DND-41 (cell line): ENCODE results near the gene MAP7D1.

Experiments used
- ATAC-seq: fragments of 200-7000 bp; cut with Tn5 transposase; 3 replicates; pipeline ENCODE4 v1.9.1; 2021; ENCODE audit warnings: low read depth; ENCODE audit not compliant: insufficient read depth
- DNase-seq: peaks from one replicate; pipeline ENCODE4 v3.0.0-alpha.2; 2020
- H2AFZ ChIP-seq: 2 replicates; pipeline ENCODE4 v1.6.0; 2012; ENCODE audit warnings: low read depth, low read length
- H3K27ac ChIP-seq: 2 replicates; pipeline ENCODE4 v1.5.1; 2012; ENCODE audit warnings: low read length, inconsistent platforms
- H3K27me3 ChIP-seq: fragments of 200-600 bp; sonication (generic); 2 replicates; pipeline ENCODE4 v1.6.0; 2012; ENCODE audit warnings: low read length, mild to moderate bottlenecking, inconsistent platforms; ENCODE audit not compliant: insufficient read depth, poor library complexity
- H3K36me3 ChIP-seq: 2 replicates; pipeline ENCODE4 v1.5.1; 2012; ENCODE audit warnings: low read length, inconsistent platforms; ENCODE audit not compliant: insufficient read depth
- H3K4me1 ChIP-seq: 2 replicates; pipeline ENCODE4 v1.5.1; 2012; ENCODE audit warnings: mild to moderate bottlenecking, low read length; ENCODE audit not compliant: insufficient read depth
- H3K4me2 ChIP-seq: 2 replicates; pipeline ENCODE4 v1.6.0; 2012; ENCODE audit warnings: mild to moderate bottlenecking, moderate library complexity, low read length, inconsistent platforms; ENCODE audit not compliant: insufficient read depth
- H3K4me3 ChIP-seq, 2 experiments: fragments of 200-600 bp in 1 of 2; shearing (Covaris generic) in 1 of 2; 2 replicates each; pipeline ENCODE4 v1.5.1; 2012 to 2016; ENCODE audit warnings: inconsistent platforms in 2 of 2, low read length in 2 of 2, mild to moderate bottlenecking in 2 of 2, low read depth in 1 of 2, moderate library complexity in 1 of 2
- H3K79me2 ChIP-seq: 2 replicates; pipeline ENCODE4 v1.6.0; 2012; ENCODE audit warnings: low read length, inconsistent platforms; ENCODE audit not compliant: insufficient read depth
- H3K9ac ChIP-seq: 2 replicates; pipeline ENCODE4 v1.6.0; 2012; ENCODE audit warnings: low read depth, mild to moderate bottlenecking, inconsistent platforms, low read length, moderate library complexity
- H3K9me3 ChIP-seq: 2 replicates; pipeline ENCODE4 v1.5.1; 2012; ENCODE audit warnings: low read length, moderate library complexity, mild to moderate bottlenecking, inconsistent platforms; ENCODE audit not compliant: insufficient read depth, severe bottlenecking
- H4K20me1 ChIP-seq: 2 replicates; pipeline ENCODE4 v1.6.0; 2012; ENCODE audit warnings: low read length; ENCODE audit not compliant: insufficient read depth
- CTCF ChIP-seq: IDR thresholded peaks from 2 replicates; pipeline ENCODE4 v1.5.1; 2012; ENCODE audit warnings: borderline replicate concordance, low read length, moderate library complexity, mild to moderate bottlenecking; ENCODE audit not compliant: poor library complexity, severe bottlenecking; ENCODE audit errors: extremely low read depth
- EZH2 ChIP-seq: IDR thresholded peaks from 3 replicates; pipeline ENCODE4 v1.6.1; 2012; ENCODE audit warnings: borderline replicate concordance, low read depth, mild to moderate bottlenecking, moderate library complexity, low read length, inconsistent platforms; ENCODE audit not compliant: severe bottlenecking

MAP7D1 gene

GRCh38 chr1:36208978-36209703 is 53.2 kb downstream of the MAP7D1 start:
- H2AFZ ChIP-seq, result no peak overlapping the region

GRCh38 chr1:36211307-36211706 is 55.3 kb downstream of the MAP7D1 start:
- no peak for ATAC-seq
- H3K4me1 ChIP-seq, result no peaks in the 10 kb centered on the region
- no peak overlapping the region for H3K9ac ChIP-seq
- no peak overlapping the region for H3K27ac ChIP-seq
- no peak overlapping the region for H2AFZ ChIP-seq
- H3K27me3 ChIP-seq, result no peaks in the 10 kb centered on the region
- H3K79me2 ChIP-seq, result no peaks in the 10 kb centered on the region
- no peaks in the 10 kb centered on the region for H3K36me3 ChIP-seq
- no peak for TF ChIP-seq EZH2
- TF ChIP-seq CTCF, result no peak
- no peak overlapping the region for H3K4me2 ChIP-seq
- H3K4me3 ChIP-seq, result no peak overlapping the region
- H3K9me3 ChIP-seq, result no peaks in the 10 kb centered on the region
- DNase-seq, result no peak
- H4K20me1 ChIP-seq, result no peaks in the 10 kb centered on the region

More at GRCh38 chr1:36208978-36209703, 53.2 kb downstream of the MAP7D1 start:
- H3K27me3 ChIP-seq, result no peaks in the 10 kb centered on the region
- H4K20me1 ChIP-seq, result no peaks in the 10 kb centered on the region
- H3K9me3 ChIP-seq, result no peaks in the 10 kb centered on the region
- no peak overlapping the region for H3K9ac ChIP-seq
- H3K4me2 ChIP-seq, result no peak overlapping the region
- no peaks in the 10 kb centered on the region for H3K79me2 ChIP-seq
- H3K4me1 ChIP-seq, result no peaks in the 10 kb centered on the region
- TF ChIP-seq EZH2 (no peak), CTCF (peak; percentile 14)
- DNase-seq (no peak), ATAC-seq (no peak)
- no peak overlapping the region for H3K4me3 ChIP-seq
- no peak overlapping the region for H3K27ac ChIP-seq
- H3K36me3 ChIP-seq, result no peaks in the 10 kb centered on the region

GRCh38 chr1:36211841-36212240 is 55.9 kb downstream of the MAP7D1 start:
- H2AFZ ChIP-seq, result no peak overlapping the region
- H3K27me3 ChIP-seq, result no peaks in the 10 kb centered on the region
- TF ChIP-seq EZH2 (no peak), CTCF (no peak)
- no peaks in the 10 kb centered on the region for H4K20me1 ChIP-seq
- no peak overlapping the region for H3K4me2 ChIP-seq
- H3K4me1 ChIP-seq, result no peaks in the 10 kb centered on the region
- H3K9me3 ChIP-seq, result no peaks in the 10 kb centered on the region
- DNase-seq, result no peak
- H3K4me3 ChIP-seq, result no peak overlapping the region
- H3K36me3 ChIP-seq, result no peaks in the 10 kb centered on the region
- no peaks in the 10 kb centered on the region for H3K79me2 ChIP-seq
- ATAC-seq, result no peak
- H3K9ac ChIP-seq, result no peak overlapping the region
- H3K27ac ChIP-seq, result no peak overlapping the region

GRCh38 chr1:36212782-36213181 is 56.8 kb downstream of the MAP7D1 start:
- H3K4me3 ChIP-seq, result no peak overlapping the region
- H3K4me2 ChIP-seq, result no peak overlapping the region
- no peaks in the 10 kb centered on the region for H3K27me3 ChIP-seq
- H3K9me3 ChIP-seq, result no peaks in the 10 kb centered on the region
- DNase-seq, result no peak
- TF ChIP-seq CTCF (no peak), EZH2 (no peak)
- no peak overlapping the region; the same call in 1 of the 2 replicates for H2AFZ ChIP-seq
- H3K9ac ChIP-seq, result no peak overlapping the region
- no peaks in the 10 kb centered on the region for H3K79me2 ChIP-seq
- no peak for ATAC-seq
- no peaks in the 10 kb centered on the region for H4K20me1 ChIP-seq
- no peak overlapping the region for H3K27ac ChIP-seq
- no peaks in the 10 kb centered on the region for H3K4me1 ChIP-seq
- no peaks in the 10 kb centered on the region for H3K36me3 ChIP-seq
